Neural cell (in vitro differentiated cells): Measurements from ENCODE around the gene RHOF.
"Not testable (repeated sequence)": the region's sequence is repeated elsewhere in the genome, so short reads cannot be mapped to it uniquely, and the experiment has no call there.

Source experiments
- CTCF ChIP-seq: fragments of 450-650 bp; IDR thresholded peaks from 2 replicates; pipeline ENCODE4 v1.5.1; 2014; ENCODE audit warnings: antibody characterized with exemption, mild to moderate bottlenecking, moderate library complexity; ENCODE audit not compliant: poor library complexity, severe bottlenecking
- EP300 ChIP-seq: fragments of 450-650 bp; conservative IDR thresholded peaks from 2 replicates; pipeline ENCODE4 v1.6.1; 2014; ENCODE audit warnings: antibody characterized with exemption, mild to moderate bottlenecking, moderate library complexity; ENCODE audit not compliant: poor library complexity, severe bottlenecking
- EZH2 ChIP-seq: fragments of 200-600, 300-800 bp; shearing (Covaris generic), sonication (generic); IDR thresholded peaks from 2 replicates; pipeline ENCODE4 v1.6.1; 2014; ENCODE audit warnings: antibody characterized with exemption, low read length, borderline replicate concordance, mild to moderate bottlenecking; ENCODE audit not compliant: insufficient read depth, poor library complexity, severe bottlenecking
- MXI1 ChIP-seq: fragments of 450-650 bp; conservative IDR thresholded peaks from 2 replicates; pipeline ENCODE4 v1.6.1; 2014; ENCODE audit warnings: antibody characterized with exemption, mild to moderate bottlenecking; ENCODE audit not compliant: poor library complexity, severe bottlenecking
- POLR2AphosphoS5 ChIP-seq: IDR thresholded peaks from 2 replicates; pipeline ENCODE4 v1.6.1; 2012
- RAD21 ChIP-seq: fragments of 450-650 bp; conservative IDR thresholded peaks from 2 replicates; pipeline ENCODE4 v1.6.1; 2014; ENCODE audit warnings: antibody characterized with exemption, mild to moderate bottlenecking, moderate library complexity
- SMC3 ChIP-seq: fragments of 450-650 bp; conservative IDR thresholded peaks from 2 replicates; pipeline ENCODE4 v1.6.1; 2014; ENCODE audit warnings: antibody characterized with exemption, mild to moderate bottlenecking, moderate library complexity; ENCODE audit not compliant: poor library complexity
- TAF1 ChIP-seq: IDR thresholded peaks from 2 replicates; pipeline ENCODE4 v1.6.1; 2012; ENCODE audit warnings: low read depth

DNA sequence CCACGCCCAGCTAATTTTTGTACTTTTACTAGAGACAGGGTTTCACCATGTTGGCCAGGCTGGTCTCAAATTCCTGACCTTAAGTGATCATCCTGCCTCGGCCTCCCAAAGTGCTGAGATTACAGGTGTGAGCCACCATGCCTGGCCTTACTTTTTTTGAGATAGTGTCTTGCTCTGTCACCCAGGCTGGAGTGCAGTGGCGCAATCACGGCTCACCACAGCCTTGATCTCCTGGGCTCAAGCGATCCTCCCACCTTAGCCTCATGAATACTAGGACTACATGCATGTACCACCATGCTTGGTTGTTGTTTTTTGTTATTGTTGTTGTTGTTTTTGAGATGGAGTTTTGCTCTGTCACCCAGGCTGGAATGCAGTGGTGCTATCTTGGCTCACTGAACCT is 47.9 kb downstream of the RHOF start:
- TF ChIP-seq CTCF, POLR2AphosphoS5, EZH2, EP300, RAD21, TAF1, SMC3, MXI1: not testable (repeated sequence)
